Measurements from ENCODE around the gene EHMT1.

DNA sequence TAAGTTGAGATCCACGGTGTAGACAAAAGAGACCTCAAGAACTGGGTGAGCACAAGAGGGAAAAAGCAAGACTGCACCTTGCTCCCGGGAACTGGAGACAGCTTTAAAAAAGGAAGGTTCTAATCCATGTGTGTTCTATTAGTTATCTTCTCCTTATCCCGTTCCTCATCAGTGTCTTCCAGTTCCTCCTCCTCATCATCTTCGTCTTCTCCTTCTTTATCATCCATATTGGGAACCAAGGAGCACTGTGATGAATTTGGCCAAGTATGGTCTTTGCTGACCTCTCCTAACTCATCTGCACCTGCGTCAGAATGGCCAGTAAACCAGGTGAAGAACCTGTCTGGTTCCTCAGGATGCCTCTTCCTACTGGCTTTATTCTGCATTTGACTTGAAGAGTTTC lies 22.1 kb downstream of the EHMT1 start:
- no peak for TF ChIP-seq EZH2 (IDR thresholded peaks at IDR 0.05; ENCODE audit: low read depth, low read length, severe bottlenecking)
- TF ChIP-seq SIRT6 (IDR thresholded peaks at IDR 0.05; ENCODE audit: low read length), result no peak
- TF ChIP-seq CTCF (IDR thresholded peaks at IDR 0.05; ENCODE audit: control extremely low read depth in 1 of 3, insufficient read depth in 1 of 3, low read depth in 1 of 3, low read length in 3 of 3), result no peak
- no peak for TF ChIP-seq POLR2AphosphoS5 (IDR thresholded peaks at IDR 0.05; ENCODE audit: low read depth, low read length)
- no peak for TF ChIP-seq EGR1 (IDR thresholded peaks at IDR 0.05; ENCODE audit: borderline replicate concordance, low read depth, low read length)
- TF ChIP-seq RFX5 (IDR thresholded peaks at IDR 0.05; ENCODE audit: borderline replicate concordance, low read depth, low read length), result no peak
- TF ChIP-seq, protein P1, sequence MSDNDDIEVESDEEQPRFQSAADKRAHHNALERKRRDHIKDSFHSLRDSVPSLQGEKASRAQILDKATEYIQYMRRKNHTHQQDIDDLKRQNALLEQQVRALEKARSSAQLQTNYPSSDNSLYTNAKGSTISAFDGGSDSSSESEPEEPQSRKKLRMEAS (IDR thresholded peaks at IDR 0.05), result no peak
- no peak for TF ChIP-seq EP300 (IDR thresholded peaks at IDR 0.05; ENCODE audit: borderline replicate concordance in 1 of 2, low read depth in 2 of 2, low read length in 2 of 2)
- TF ChIP-seq BCL11A (IDR thresholded peaks at IDR 0.05; ENCODE audit: low read depth in 2 of 2, low read length in 2 of 2), result no peak
- no peak for TF ChIP-seq CEBPB (IDR thresholded peaks at IDR 0.05; ENCODE audit: low read depth, low read length)

Measured in H1 (cell line).